GM23338 (cell line): ENCODE data around the gene BTBD3.

ENCODE experiments used
- CTCF ChIP-seq, 2 experiments: fragments of 200-600 bp in 1 of 2; sonication (generic) in 1 of 2; conservative IDR thresholded peaks; 2 replicates each; pipeline versions ENCODE4 v1.5.1 to v1.6.1; 2016 to 2017; ENCODE audit warnings: antibody characterized with exemption in 2 of 2, low read depth in 2 of 2, mild to moderate bottlenecking in 2 of 2, moderate library complexity in 1 of 2
- EZH2 ChIP-seq: fragments of 200-600 bp; sonication (generic); IDR thresholded peaks from one replicate; pipeline ENCODE4 v1.8.0; 2017; ENCODE audit warnings: antibody characterized with exemption, mild to moderate bottlenecking, low read depth; ENCODE audit not compliant: unreplicated experiment

- no peak for TF ChIP-seq CTCF (conservative IDR thresholded peaks at IDR 0.05; ENCODE audit: low read depth in 2 of 2)
- TF ChIP-seq EZH2: no peak
Observed at GRCh38 chr20:11918981-11919380, 1.3 kb downstream of the BTBD3 start.
